ENCODE data around the gene TNIP2.

TNIP2 gene

GRCh38 chr4:2792711-2793585, 36.8 kb upstream of the TNIP2 start, which contains the start of gene SH3BP2:
TSS of gene SH3BP2 (plus strand) at chr4:2793085. CDS start at chr4:2820618, 27,533 bp downstream.
- ATAC-seq: peak; percentile 62
- no peak for TF ChIP-seq TCF4 (CRISPR knock-in tag; IDR thresholded peaks at IDR 0.05; ENCODE audit: borderline replicate concordance)

DNA sequence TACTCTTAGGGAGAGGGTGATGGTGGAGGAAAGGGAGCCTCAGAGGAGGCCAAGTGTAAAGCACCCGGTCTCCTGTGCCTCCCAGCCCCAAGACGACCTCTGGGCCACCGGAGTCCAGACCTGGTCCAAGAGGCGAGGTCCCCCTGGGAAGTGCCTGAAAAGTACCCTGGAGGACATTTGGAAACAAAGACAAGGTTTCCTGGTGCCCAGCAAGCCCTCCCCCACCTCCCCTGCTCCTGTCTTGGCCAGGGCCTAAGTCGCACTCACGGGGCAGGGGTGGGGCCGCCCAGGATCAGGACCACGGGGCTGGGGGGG, 36.2 kb upstream of the TNIP2 start:
- TF ChIP-seq SNAI2 (CRISPR knock-in tag; IDR thresholded peaks at IDR 0.05) (no peak), TSHZ2 (CRISPR knock-in tag; IDR thresholded peaks at IDR 0.05) (no peak), BACH2 (CRISPR knock-in tag; IDR thresholded peaks at IDR 0.05; ENCODE audit: borderline replicate concordance) (no peak), ARNTL (CRISPR knock-in tag; IDR thresholded peaks at IDR 0.05; ENCODE audit: borderline replicate concordance, low read depth) (no peak), CREB5 (CRISPR knock-in tag; IDR thresholded peaks at IDR 0.05; ENCODE audit: low read depth) (no peak), PPARA (CRISPR knock-in tag; IDR thresholded peaks at IDR 0.05; ENCODE audit: borderline replicate concordance) (no peak), ISL1 (CRISPR knock-in tag; IDR thresholded peaks at IDR 0.05) (no peak), ZFP3 (CRISPR knock-in tag; IDR thresholded peaks at IDR 0.05) (no peak), ESRRG (CRISPR knock-in tag; IDR thresholded peaks at IDR 0.05) (no peak), CSDC2 (CRISPR knock-in tag; IDR thresholded peaks at IDR 0.05) (no peak)
- TF ChIP-seq, protein P1, sequence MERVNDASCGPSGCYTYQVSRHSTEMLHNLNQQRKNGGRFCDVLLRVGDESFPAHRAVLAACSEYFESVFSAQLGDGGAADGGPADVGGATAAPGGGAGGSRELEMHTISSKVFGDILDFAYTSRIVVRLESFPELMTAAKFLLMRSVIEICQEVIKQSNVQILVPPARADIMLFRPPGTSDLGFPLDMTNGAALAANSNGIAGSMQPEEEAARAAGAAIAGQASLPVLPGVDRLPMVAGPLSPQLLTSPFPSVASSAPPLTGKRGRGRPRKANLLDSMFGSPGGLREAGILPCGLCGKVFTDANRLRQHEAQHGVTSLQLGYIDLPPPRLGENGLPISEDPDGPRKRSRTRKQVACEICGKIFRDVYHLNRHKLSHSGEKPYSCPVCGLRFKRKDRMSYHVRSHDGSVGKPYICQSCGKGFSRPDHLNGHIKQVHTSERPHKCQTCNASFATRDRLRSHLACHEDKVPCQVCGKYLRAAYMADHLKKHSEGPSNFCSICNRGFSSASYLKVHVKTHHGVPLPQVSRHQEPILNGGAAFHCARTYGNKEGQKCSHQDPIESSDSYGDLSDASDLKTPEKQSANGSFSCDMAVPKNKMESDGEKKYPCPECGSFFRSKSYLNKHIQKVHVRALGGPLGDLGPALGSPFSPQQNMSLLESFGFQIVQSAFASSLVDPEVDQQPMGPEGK (CRISPR knock-in tag; IDR thresholded peaks at IDR 0.05; ENCODE audit: borderline replicate concordance): no peak
- TF ChIP-seq, protein P2, sequence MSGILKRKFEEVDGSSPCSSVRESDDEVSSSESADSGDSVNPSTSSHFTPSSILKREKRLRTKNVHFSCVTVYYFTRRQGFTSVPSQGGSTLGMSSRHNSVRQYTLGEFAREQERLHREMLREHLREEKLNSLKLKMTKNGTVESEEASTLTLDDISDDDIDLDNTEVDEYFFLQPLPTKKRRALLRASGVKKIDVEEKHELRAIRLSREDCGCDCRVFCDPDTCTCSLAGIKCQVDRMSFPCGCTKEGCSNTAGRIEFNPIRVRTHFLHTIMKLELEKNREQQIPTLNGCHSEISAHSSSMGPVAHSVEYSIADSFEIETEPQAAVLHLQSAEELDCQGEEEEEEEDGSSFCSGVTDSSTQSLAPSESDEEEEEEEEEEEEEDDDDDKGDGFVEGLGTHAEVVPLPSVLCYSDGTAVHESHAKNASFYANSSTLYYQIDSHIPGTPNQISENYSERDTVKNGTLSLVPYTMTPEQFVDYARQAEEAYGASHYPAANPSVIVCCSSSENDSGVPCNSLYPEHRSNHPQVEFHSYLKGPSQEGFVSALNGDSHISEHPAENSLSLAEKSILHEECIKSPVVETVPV (CRISPR knock-in tag; IDR thresholded peaks at IDR 0.05): no peak
- no peak for ATAC-seq

DNA sequence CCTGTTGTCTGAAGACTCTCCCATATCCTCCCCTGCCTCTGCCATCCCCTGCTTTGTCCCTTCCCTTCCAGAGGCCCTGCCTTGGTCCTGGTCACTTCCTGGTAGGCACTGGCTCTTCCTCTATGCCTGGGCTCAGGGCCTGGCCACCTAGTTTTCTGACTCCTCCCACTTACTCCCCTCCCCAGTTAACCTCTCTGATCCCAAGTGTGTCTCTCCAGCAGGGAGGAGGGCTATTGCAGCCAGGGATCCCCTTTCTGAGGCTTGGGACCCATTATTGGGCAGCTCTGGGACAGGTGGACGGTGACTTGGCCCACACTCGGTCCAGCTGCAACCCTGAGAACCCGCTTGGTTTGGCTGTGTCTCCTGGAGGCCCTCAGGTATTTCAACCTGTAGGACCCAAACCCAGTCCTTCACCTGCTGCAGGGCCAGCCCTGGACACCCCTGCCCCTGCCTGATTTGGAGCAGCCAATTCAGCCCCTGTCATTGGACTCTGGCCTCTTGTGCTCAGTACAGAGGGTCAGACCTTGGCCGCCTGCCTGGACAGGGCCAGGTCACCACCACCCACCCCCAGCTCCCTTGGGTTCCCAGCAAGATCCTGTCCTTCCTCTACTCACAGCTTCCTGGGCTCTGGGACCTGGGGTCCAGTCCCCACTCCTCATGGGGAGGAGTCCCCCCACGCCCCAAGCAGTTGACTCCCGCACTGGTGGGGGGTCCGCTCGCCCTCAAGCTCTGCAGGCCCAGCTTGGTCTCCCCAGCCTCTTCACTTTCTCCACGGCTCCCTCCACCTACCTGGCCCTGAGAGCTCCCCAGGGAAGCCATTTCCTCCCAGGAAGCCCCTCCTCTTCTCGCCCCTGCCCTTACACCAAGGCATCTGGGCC, 35.6 kb upstream of the TNIP2 start:
- no peak for ATAC-seq
- TF ChIP-seq ZC3H10 (CRISPR knock-in tag; IDR thresholded peaks at IDR 0.05) (no peak), CSDC2 (CRISPR knock-in tag; IDR thresholded peaks at IDR 0.05) (no peak), CREB5 (CRISPR knock-in tag; IDR thresholded peaks at IDR 0.05; ENCODE audit: low read depth) (no peak), TOX (CRISPR knock-in tag; IDR thresholded peaks at IDR 0.05; ENCODE audit: borderline replicate concordance) (no peak), POU6F1 (CRISPR knock-in tag; IDR thresholded peaks at IDR 0.05; ENCODE audit: borderline replicate concordance, low read depth) (no peak), TSHZ2 (CRISPR knock-in tag; IDR thresholded peaks at IDR 0.05) (no peak), TCF4 (CRISPR knock-in tag; IDR thresholded peaks at IDR 0.05; ENCODE audit: borderline replicate concordance) (no peak), ZNF70 (CRISPR knock-in tag; IDR thresholded peaks at IDR 0.05) (no peak), ZFP3 (CRISPR knock-in tag; IDR thresholded peaks at IDR 0.05) (no peak), ISL1 (CRISPR knock-in tag; IDR thresholded peaks at IDR 0.05) (no peak), ARNTL (CRISPR knock-in tag; IDR thresholded peaks at IDR 0.05; ENCODE audit: borderline replicate concordance, low read depth) (no peak), ZNF565 (CRISPR knock-in tag; conservative IDR thresholded peaks at IDR 0.05; ENCODE audit: low read depth) (no peak)
- TF ChIP-seq, protein P2 (CRISPR knock-in tag; IDR thresholded peaks at IDR 0.05): no peak

Measured in SK-N-SH treated with all-trans-retinoic acid at 6 μM for 48 hours (cell line).